Measurements from ENCODE around the gene CDH13. TPM values are rescaled to one million over a fixed set of nuclear protein-coding genes. Genes with fewer than 3 reads are reported as not detected.

CDH13 gene
- total RNA-seq, 4 donors from 2014 or later: 3.1 to 13.5 (median 8.9) TPM

- TF ChIP-seq CTCF (IDR thresholded peaks at IDR 0.05) (no peak), POLR2A (IDR thresholded peaks at IDR 0.05; ENCODE audit: low read depth) (no peak)
- WGBS: 86% methylated on average over 7 of the region's 7 CpGs
- Histone ChIP-seq H3K27me3 (no peaks in the 10 kb centered on the region), H3K4me1 (no peaks in the 10 kb centered on the region), H3K4me3 (no peak overlapping the region), H3K36me3 (no peaks in the 10 kb centered on the region), H3K27ac (replicated peaks in 1 of 4) (no peak overlapping the region), H3K9me3 (no peaks in the 10 kb centered on the region)
- no peak for DNase-seq (ENCODE audit: extremely low spot score)
- intact Hi-C loops (cut with DNase I): no loop called here
These were observed 640.2 kb downstream of the CDH13 start for GRCh38 chr16:83266848-83267553.

- no peak for TF ChIP-seq POLR2AphosphoS5 (IDR thresholded peaks at IDR 0.05)
- no peak for TF ChIP-seq CTCF (IDR thresholded peaks at IDR 0.05)
- no peak for TF ChIP-seq EP300 (IDR thresholded peaks at IDR 0.05)
- TF ChIP-seq POLR2A (IDR thresholded peaks at IDR 0.05; ENCODE audit: low read depth): no peak
- DNase-seq (ENCODE audit: extremely low spot score): no peak
- intact Hi-C loops (cut with DNase I): no loop called here
- WGBS: 71% methylated on average over 3 of the region's 3 CpGs
- Histone ChIP-seq H3K9me3 (no peaks in the 10 kb centered on the region), H3K27ac (replicated peaks in 1 of 4) (no peak overlapping the region), H3K27me3 (no peaks in the 10 kb centered on the region), H3K4me1 (no peaks in the 10 kb centered on the region), H3K36me3 (no peaks in the 10 kb centered on the region), H3K4me3 (no peak overlapping the region)
These were observed 641.4 kb downstream of the CDH13 start for GRCh38 chr16:83268169-83268568.

- H3K4me3 ChIP-seq: no peak overlapping the region
- TF ChIP-seq EP300 (IDR thresholded peaks at IDR 0.05): no peak
- TF ChIP-seq CTCF (IDR thresholded peaks at IDR 0.05): no peak
- TF ChIP-seq POLR2A (IDR thresholded peaks at IDR 0.05; ENCODE audit: low read depth): no peak
- no peak for TF ChIP-seq POLR2AphosphoS5 (IDR thresholded peaks at IDR 0.05)
- no peaks in the 10 kb centered on the region for H3K36me3 ChIP-seq
- no peaks in the 10 kb centered on the region for H3K9me3 ChIP-seq
- DNase-seq (ENCODE audit: extremely low spot score): no peak
- H3K4me1 ChIP-seq: no peaks in the 10 kb centered on the region
- no peaks in the 10 kb centered on the region for H3K27me3 ChIP-seq
- no peak overlapping the region for H3K27ac ChIP-seq (replicated peaks in 1 of 4)
- intact Hi-C loops (cut with DNase I): no loop called here
These were observed 642.3 kb downstream of the CDH13 start for GRCh38 chr16:83269048-83269447.

GRCh38 chr16:83269541-83269940 lies 642.8 kb downstream of the CDH13 start:
- Histone ChIP-seq H3K4me3 (no peak overlapping the region), H3K4me1 (no peaks in the 10 kb centered on the region), H3K27ac (replicated peaks in 1 of 4) (no peak overlapping the region), H3K36me3 (no peaks in the 10 kb centered on the region), H3K9me3 (no peaks in the 10 kb centered on the region), H3K27me3 (no peaks in the 10 kb centered on the region)
- WGBS: 75% methylated on average over 2 of the region's 2 CpGs
- no peak for DNase-seq (ENCODE audit: extremely low spot score)
- TF ChIP-seq POLR2A (IDR thresholded peaks at IDR 0.05; ENCODE audit: low read depth): no peak
- TF ChIP-seq POLR2AphosphoS5 (IDR thresholded peaks at IDR 0.05): no peak
- no peak for TF ChIP-seq EP300 (IDR thresholded peaks at IDR 0.05)
- no peak for TF ChIP-seq CTCF (IDR thresholded peaks at IDR 0.05)
- intact Hi-C loops (cut with DNase I): no loop called here

- no peaks in the 10 kb centered on the region for H3K27me3 ChIP-seq
- DNase-seq (ENCODE audit: extremely low spot score): no peak
- H3K27ac ChIP-seq (replicated peaks in 1 of 4): no peak overlapping the region
- 82% methylated on average over 4 of the region's 4 CpGs for WGBS
- no peak overlapping the region for H3K4me3 ChIP-seq
- H3K4me1 ChIP-seq: no peaks in the 10 kb centered on the region
- intact Hi-C loops (cut with DNase I): no loop called here
- no peaks in the 10 kb centered on the region for H3K9me3 ChIP-seq
- no peaks in the 10 kb centered on the region for H3K36me3 ChIP-seq
- TF ChIP-seq POLR2A (IDR thresholded peaks at IDR 0.05; ENCODE audit: low read depth) (no peak), CTCF (IDR thresholded peaks at IDR 0.05) (no peak), EP300 (IDR thresholded peaks at IDR 0.05) (no peak)
These were observed 643.3 kb downstream of the CDH13 start for GRCh38 chr16:83270061-83270460.

Data from esophagus muscularis mucosa (tissue), 4 donors.